HepG2 (cell line): ENCODE data around the gene ABCB9. TPM values are rescaled to one million over a fixed set of nuclear protein-coding genes. Genes with fewer than 3 reads are reported as not detected.

ENCODE experiments used
- AFF4 ChIP-seq: sonication (generic); formaldehyde crosslinking; IDR thresholded peaks from 2 replicates; pipeline ENCODE4 v1.4.0; 2020; ENCODE audit warnings: missing genetic modification reagents
- CBFB ChIP-seq: sonication (generic); formaldehyde crosslinking; IDR thresholded peaks from 2 replicates; pipeline ENCODE4 v1.4.0; 2020; ENCODE audit warnings: missing genetic modification reagents
- CBX1 ChIP-seq: IDR thresholded peaks from one replicate; pipeline ENCODE4 v1.6.1; 2016; ENCODE audit warnings: antibody characterized with exemption, low read depth
- EEA1 ChIP-seq: sonication (generic); formaldehyde crosslinking; IDR thresholded peaks from 2 replicates; pipeline ENCODE4 v1.5.1; 2020; ENCODE audit warnings: mild to moderate bottlenecking, missing genetic modification reagents, borderline replicate concordance
- GABPA ChIP-seq, 2 experiments: IDR thresholded peaks; 2 replicates each; pipeline ENCODE4 v1.6.1; 2011 to 2016; ENCODE audit warnings: low read depth in 2 of 2, low read length in 1 of 2, missing biosample characterization in 1 of 2, missing genetic modification characterization in 1 of 2
- HCFC1 ChIP-seq: fragments of 150-350 bp; IDR thresholded peaks from 2 replicates; pipeline ENCODE4 v1.6.1; 2014; ENCODE audit warnings: low read depth, low read length
- HIVEP1 ChIP-seq: sonication (generic); formaldehyde crosslinking; IDR thresholded peaks from 2 replicates; pipeline ENCODE4 v1.4.0; 2020; ENCODE audit warnings: mild to moderate bottlenecking, missing genetic modification reagents
- LBX2 ChIP-seq: sonication (generic); formaldehyde crosslinking; IDR thresholded peaks from 2 replicates; pipeline ENCODE4 v1.5.0; 2020; ENCODE audit warnings: missing genetic modification reagents, mild to moderate bottlenecking, borderline replicate concordance
- RELA ChIP-seq: sonication (generic); formaldehyde crosslinking; IDR thresholded peaks from 2 replicates; pipeline ENCODE4 v1.4.0; 2020; ENCODE audit warnings: missing genetic modification reagents
- XRCC5 ChIP-seq: fragments of 200-400 bp; formaldehyde crosslinking; optimal IDR thresholded peaks from 2 replicates; pipeline ENCODE3; 2017; ENCODE audit warnings: mild to moderate bottlenecking, low read length
- ZBTB20 ChIP-seq: sonication (generic); formaldehyde crosslinking; IDR thresholded peaks from 2 replicates; pipeline ENCODE4 v1.8.1; 2023; ENCODE audit warnings: missing genetic modification reagents, low read depth, mild to moderate bottlenecking, borderline replicate concordance
- ZBTB38 ChIP-seq: sonication (generic); formaldehyde crosslinking; IDR thresholded peaks from 2 replicates; pipeline ENCODE4 v1.5.1; 2020; ENCODE audit warnings: mild to moderate bottlenecking, missing genetic modification reagents
- ZC3H13 ChIP-seq: sonication (generic); formaldehyde crosslinking; IDR thresholded peaks from 2 replicates; pipeline ENCODE4 v1.8.1; 2023; ENCODE audit warnings: mild to moderate bottlenecking, missing genetic modification reagents, moderate library complexity
- ZNF124 ChIP-seq: sonication (generic); formaldehyde crosslinking; IDR thresholded peaks from 2 replicates; pipeline ENCODE4 v1.4.0; 2020; ENCODE audit warnings: missing genetic modification reagents
- ZNF780A ChIP-seq: sonication (generic); formaldehyde crosslinking; IDR thresholded peaks from 2 replicates; pipeline ENCODE4 v1.8.0; 2022; ENCODE audit warnings: mild to moderate bottlenecking, missing genetic modification reagents, moderate library complexity
- polyA plus RNA-seq, 8 experiments: library from polyadenylated mRNA; depleted of rRNA in 3 of 8; stranded (reverse) in 7 of 8; unstranded in 1 of 8; fragments of >200 nt; fragmentation: Illumina TruSeq in 4 of 8; extraction: Trizol in 4 of 8; gene quantifications; 2 replicates each; pipeline versions ENCODE4 v1.2.1 to v1.2.3, GENCODE V29; 2011 to 2016; ENCODE audit warnings: low read depth in 4 of 8, missing spikeins in 1 of 8, mixed read lengths in 1 of 8; ENCODE audit not compliant: insufficient read depth in 1 of 8
- total RNA-seq, 5 experiments: library from RNA; depleted of rRNA; stranded (reverse); fragments of >200 nt; fragmentation: Illumina TruSeq; extraction: Trizol; gene quantifications; 2 replicates each; pipeline ENCODE4 v1.2.3, GENCODE V29; 2016; ENCODE audit warnings: low read depth in 1 of 5
- TF ChIP-seq, protein P1 (sequence below), 2 experiments: sonication (generic) in 1 of 2; formaldehyde crosslinking in 1 of 2; IDR thresholded peaks; 2 replicates each; pipeline versions ENCODE4 v1.4.0 to v1.6.1; 2016 to 2020; ENCODE audit warnings: borderline replicate concordance in 1 of 2, low read depth in 1 of 2, mild to moderate bottlenecking in 1 of 2, missing genetic modification reagents in 1 of 2
- TF ChIP-seq, protein P2 (sequence below): IDR thresholded peaks from 2 replicates; pipeline ENCODE4 v1.6.1; 2012; ENCODE audit warnings: inconsistent platforms
- TF ChIP-seq, protein P3 (sequence below): sonication (generic); formaldehyde crosslinking; IDR thresholded peaks from 2 replicates; pipeline ENCODE4 v1.5.0; 2020; ENCODE audit warnings: missing genetic modification reagents

The ABCB9 gene
- total and polyA plus RNA-seq, 2 of the 13 experiments (the other 11 are each of a cell fraction or from before 2014, with no cell fraction given) = 5.1 to 6.0 TPM

- no peak for TF ChIP-seq ZNF780A (CRISPR knock-in tag)
- no peak for TF ChIP-seq ZBTB20
- TF ChIP-seq RELA (CRISPR knock-in tag) = no peak
- TF ChIP-seq HIVEP1 (CRISPR knock-in tag) = no peak
- TF ChIP-seq, protein P1, sequence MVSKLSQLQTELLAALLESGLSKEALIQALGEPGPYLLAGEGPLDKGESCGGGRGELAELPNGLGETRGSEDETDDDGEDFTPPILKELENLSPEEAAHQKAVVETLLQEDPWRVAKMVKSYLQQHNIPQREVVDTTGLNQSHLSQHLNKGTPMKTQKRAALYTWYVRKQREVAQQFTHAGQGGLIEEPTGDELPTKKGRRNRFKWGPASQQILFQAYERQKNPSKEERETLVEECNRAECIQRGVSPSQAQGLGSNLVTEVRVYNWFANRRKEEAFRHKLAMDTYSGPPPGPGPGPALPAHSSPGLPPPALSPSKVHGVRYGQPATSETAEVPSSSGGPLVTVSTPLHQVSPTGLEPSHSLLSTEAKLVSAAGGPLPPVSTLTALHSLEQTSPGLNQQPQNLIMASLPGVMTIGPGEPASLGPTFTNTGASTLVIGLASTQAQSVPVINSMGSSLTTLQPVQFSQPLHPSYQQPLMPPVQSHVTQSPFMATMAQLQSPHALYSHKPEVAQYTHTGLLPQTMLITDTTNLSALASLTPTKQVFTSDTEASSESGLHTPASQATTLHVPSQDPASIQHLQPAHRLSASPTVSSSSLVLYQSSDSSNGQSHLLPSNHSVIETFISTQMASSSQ (IDR thresholded peaks at IDR 0.05; ENCODE audit: low read depth) = no peak
- TF ChIP-seq, protein P1 (CRISPR knock-in tag; IDR thresholded peaks at IDR 0.05; ENCODE audit: borderline replicate concordance) = no peak
- no peak for TF ChIP-seq ZBTB38 (CRISPR knock-in tag)
- TF ChIP-seq ZNF124 (CRISPR knock-in tag) = no peak
- TF ChIP-seq, protein P2, sequence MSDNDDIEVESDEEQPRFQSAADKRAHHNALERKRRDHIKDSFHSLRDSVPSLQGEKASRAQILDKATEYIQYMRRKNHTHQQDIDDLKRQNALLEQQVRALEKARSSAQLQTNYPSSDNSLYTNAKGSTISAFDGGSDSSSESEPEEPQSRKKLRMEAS = peak; percentile 67; the same call in 1 of the 2 replicates
- TF ChIP-seq EEA1 = no peak
- no peak for TF ChIP-seq ZC3H13 (CRISPR knock-in tag)
- TF ChIP-seq GABPA (IDR thresholded peaks at IDR 0.05; ENCODE audit: low read depth, low read length) = no peak
- no peak for TF ChIP-seq GABPA (CRISPR knock-in tag; IDR thresholded peaks at IDR 0.05; ENCODE audit: low read depth)
- no peak for TF ChIP-seq CBX1
- TF ChIP-seq, protein P3, sequence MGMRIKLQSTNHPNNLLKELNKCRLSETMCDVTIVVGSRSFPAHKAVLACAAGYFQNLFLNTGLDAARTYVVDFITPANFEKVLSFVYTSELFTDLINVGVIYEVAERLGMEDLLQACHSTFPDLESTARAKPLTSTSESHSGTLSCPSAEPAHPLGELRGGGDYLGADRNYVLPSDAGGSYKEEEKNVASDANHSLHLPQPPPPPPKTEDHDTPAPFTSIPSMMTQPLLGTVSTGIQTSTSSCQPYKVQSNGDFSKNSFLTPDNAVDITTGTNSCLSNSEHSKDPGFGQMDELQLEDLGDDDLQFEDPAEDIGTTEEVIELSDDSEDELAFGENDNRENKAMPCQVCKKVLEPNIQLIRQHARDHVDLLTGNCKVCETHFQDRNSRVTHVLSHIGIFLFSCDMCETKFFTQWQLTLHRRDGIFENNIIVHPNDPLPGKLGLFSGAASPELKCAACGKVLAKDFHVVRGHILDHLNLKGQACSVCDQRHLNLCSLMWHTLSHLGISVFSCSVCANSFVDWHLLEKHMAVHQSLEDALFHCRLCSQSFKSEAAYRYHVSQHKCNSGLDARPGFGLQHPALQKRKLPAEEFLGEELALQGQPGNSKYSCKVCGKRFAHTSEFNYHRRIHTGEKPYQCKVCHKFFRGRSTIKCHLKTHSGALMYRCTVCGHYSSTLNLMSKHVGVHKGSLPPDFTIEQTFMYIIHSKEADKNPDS (CRISPR knock-in tag) = no peak
- no peak for TF ChIP-seq XRCC5
- TF ChIP-seq LBX2 (CRISPR knock-in tag) = no peak
- no peak for TF ChIP-seq HCFC1
- 0 out of 2 replicates have a peak, but pooled peaks have one; percentile 45 for TF ChIP-seq AFF4 (CRISPR knock-in tag)
- no peak for TF ChIP-seq CBFB (CRISPR knock-in tag)
Measured at GRCh38 chr12:122965851-122966742, at the start of gene ABCB9 (continued).
